ENCODE measurements around the gene MBOAT1. TPM values are rescaled to one million over a fixed set of nuclear protein-coding genes. Genes with fewer than 3 reads are reported as not detected.

MBOAT1 gene
- total RNA-seq, 4 donors from 2014 or later, result 17.3 to 57.0 (median 45.2) TPM

GRCh38 chr6:20160541-20161283 lies 51.6 kb downstream of the MBOAT1 start:
- Histone ChIP-seq H3K4me3 (no peak overlapping the region), H3K36me3 (no peaks in the 10 kb centered on the region), H3K27me3 (no peaks in the 10 kb centered on the region), H3K4me1 (no peaks in the 10 kb centered on the region), H3K9me3 (no peaks in the 10 kb centered on the region), H3K27ac (peak overlapping the region in 1 of 4 donors; percentile 17)
- DNase-seq, result no peak
- TF ChIP-seq, protein P1, sequence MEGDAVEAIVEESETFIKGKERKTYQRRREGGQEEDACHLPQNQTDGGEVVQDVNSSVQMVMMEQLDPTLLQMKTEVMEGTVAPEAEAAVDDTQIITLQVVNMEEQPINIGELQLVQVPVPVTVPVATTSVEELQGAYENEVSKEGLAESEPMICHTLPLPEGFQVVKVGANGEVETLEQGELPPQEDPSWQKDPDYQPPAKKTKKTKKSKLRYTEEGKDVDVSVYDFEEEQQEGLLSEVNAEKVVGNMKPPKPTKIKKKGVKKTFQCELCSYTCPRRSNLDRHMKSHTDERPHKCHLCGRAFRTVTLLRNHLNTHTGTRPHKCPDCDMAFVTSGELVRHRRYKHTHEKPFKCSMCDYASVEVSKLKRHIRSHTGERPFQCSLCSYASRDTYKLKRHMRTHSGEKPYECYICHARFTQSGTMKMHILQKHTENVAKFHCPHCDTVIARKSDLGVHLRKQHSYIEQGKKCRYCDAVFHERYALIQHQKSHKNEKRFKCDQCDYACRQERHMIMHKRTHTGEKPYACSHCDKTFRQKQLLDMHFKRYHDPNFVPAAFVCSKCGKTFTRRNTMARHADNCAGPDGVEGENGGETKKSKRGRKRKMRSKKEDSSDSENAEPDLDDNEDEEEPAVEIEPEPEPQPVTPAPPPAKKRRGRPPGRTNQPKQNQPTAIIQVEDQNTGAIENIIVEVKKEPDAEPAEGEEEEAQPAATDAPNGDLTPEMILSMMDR (IDR thresholded peaks at IDR 0.05), result no peak
- TF ChIP-seq POLR2A (IDR thresholded peaks at IDR 0.05), result no peak

DNA sequence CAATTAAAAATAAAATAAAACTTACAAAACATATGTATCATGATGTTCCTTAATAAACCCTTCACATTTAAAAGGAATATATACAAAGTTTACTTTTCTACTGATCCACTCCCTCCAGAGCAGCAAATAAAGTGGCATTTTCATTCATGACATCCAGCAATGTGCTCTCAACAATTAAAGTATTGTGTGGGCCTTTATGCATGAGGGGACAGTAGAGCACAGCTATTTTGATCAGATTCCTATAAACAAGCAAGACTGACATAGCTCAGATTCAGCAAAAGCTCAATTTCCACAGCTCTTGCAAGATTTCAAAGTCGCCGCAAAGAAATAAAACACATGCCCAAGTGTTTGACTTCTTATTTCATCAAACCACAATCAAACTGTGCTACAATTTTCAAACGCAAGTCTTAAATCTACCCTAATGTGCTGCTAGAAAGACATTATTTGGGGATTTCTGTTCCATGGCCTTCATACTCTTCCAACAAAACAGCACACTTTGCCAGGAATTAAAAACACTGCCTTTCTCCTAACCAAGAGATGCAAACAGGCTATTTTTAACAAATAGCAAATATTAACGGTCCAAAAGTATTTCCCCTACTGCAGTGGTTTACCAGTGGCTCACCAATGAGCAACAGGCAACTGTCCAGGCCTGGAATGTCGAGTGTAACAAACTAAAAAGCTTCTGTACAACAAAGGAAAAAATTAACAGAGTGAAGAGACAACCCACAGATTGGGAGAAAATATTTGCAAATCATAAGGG lies 52.3 kb downstream of the MBOAT1 start:
- peaks cover 0 to 2% (median 0%) of the 10 kb centered on the region in 4 donors for H3K4me1 ChIP-seq
- no peak for DNase-seq
- H3K27me3 ChIP-seq, result no peaks in the 10 kb centered on the region
- TF ChIP-seq POLR2A (IDR thresholded peaks at IDR 0.05), result no peak
- TF ChIP-seq, protein P1 (IDR thresholded peaks at IDR 0.05), result no peak
- no peaks in the 10 kb centered on the region for H3K36me3 ChIP-seq
- no peak overlapping the region for H3K4me3 ChIP-seq
- H3K9me3 ChIP-seq, result no peaks in the 10 kb centered on the region
- H3K27ac ChIP-seq, result no peak overlapping the region

DNA sequence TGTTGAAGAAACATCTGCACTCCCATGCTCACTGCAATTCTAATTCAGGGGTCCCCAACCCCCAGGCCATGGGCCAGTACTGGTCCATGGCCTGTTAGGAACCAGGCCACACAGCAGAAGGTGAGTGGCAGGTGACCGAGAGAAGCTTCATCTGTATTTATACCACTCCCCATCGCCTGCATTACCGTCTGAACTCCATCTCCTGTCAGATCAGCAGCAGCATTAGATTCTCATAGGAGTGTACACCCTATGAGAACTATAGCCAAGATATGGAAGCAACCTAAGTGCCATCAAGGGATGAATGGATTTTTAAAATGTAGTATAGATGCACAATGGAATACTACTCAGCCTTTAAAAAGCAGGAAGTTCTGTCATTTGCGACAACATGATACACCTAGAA lies 53.2 kb downstream of the MBOAT1 start:
- peaks cover 0 to 3% (median 0%) of the 10 kb centered on the region in 4 donors for H3K4me1 ChIP-seq
- no peaks in the 10 kb centered on the region for H3K9me3 ChIP-seq
- TF ChIP-seq, protein P1 (IDR thresholded peaks at IDR 0.05), result no peak
- no peak for TF ChIP-seq POLR2A (IDR thresholded peaks at IDR 0.05)
- H3K27ac ChIP-seq, result no peak overlapping the region
- H3K27me3 ChIP-seq, result no peaks in the 10 kb centered on the region
- H3K4me3 ChIP-seq, result no peak overlapping the region
- no peaks in the 10 kb centered on the region for H3K36me3 ChIP-seq
- DNase-seq, result no peak

GRCh38 chr6:20158676-20159075 lies 53.6 kb downstream of the MBOAT1 start:
- no peak for TF ChIP-seq POLR2A (IDR thresholded peaks at IDR 0.05)
- TF ChIP-seq, protein P1 (IDR thresholded peaks at IDR 0.05), result no peak
- Histone ChIP-seq H3K27me3 (no peaks in the 10 kb centered on the region), H3K36me3 (no peaks in the 10 kb centered on the region), H3K27ac (no peak overlapping the region), H3K4me1 (peaks cover 0 to 3% (median 0%) of the 10 kb centered on the region in 4 donors), H3K4me3 (no peak overlapping the region), H3K9me3 (no peaks in the 10 kb centered on the region)
- no peak for DNase-seq

DNA sequence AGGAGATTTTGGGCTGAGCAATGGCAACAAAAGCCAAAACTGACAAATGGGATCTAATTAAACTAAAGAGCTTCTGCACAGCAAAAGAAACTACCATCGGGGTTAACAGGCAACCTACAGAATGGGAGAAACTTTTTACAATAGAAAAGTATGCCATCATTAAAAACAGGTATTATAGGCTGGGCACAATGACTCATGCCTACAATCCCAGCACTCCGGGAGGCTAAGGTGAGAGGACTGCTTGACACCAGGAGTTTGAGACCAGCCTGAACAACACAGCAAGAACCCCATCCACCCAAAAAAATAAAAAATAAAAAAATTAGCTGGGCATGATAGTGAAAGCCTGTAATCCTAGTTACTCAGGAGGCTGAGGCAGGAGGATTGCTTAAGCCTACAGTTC lies 55.4 kb downstream of the MBOAT1 start:
- no peaks in the 10 kb centered on the region for H3K27me3 ChIP-seq
- H3K4me3 ChIP-seq, result no peak overlapping the region
- no peaks in the 10 kb centered on the region for H3K9me3 ChIP-seq
- H3K27ac ChIP-seq, result no peak overlapping the region
- TF ChIP-seq POLR2A (IDR thresholded peaks at IDR 0.05), result no peak
- TF ChIP-seq, protein P1 (IDR thresholded peaks at IDR 0.05), result no peak
- H3K4me1 ChIP-seq, result peaks cover 0 to 3% (median 0%) of the 10 kb centered on the region in 4 donors
- peaks cover 0 to 1% (median 0%) of the 10 kb centered on the region in 3 donors for H3K36me3 ChIP-seq
- DNase-seq, result no peak

All from Peyer's patch (tissue), 4 donors.